ENCODE data around the gene DIDO1. TPM values are rescaled to one million over a fixed set of nuclear protein-coding genes. Genes with fewer than 3 reads are reported as not detected.

DIDO1 gene
- total and polyA plus RNA-seq, 9 donors: 35.0 to 42.0 (median 38.2) TPM

- 80% methylated on average over 12 of the region's 18 CpGs for WGBS (ENCODE audit: insufficient coverage)
- H3K36me3 ChIP-seq (ENCODE audit: control insufficient read depth, insufficient read depth, low read length): no peaks in the 10 kb centered on the region
- H3K4me3 ChIP-seq (ENCODE audit: low read length): no peak overlapping the region
- no peak overlapping the region for H3K27ac ChIP-seq (ENCODE audit: low read length)
- peaks cover 3% of the 10 kb centered on the region for H3K9me3 ChIP-seq (replicated peaks; ENCODE audit: control insufficient read depth, low read depth, low read length)
- H3K27me3 ChIP-seq (ENCODE audit: control insufficient read depth, insufficient read depth, low read length): no peaks in the 10 kb centered on the region
- DNase-seq: no peak
- H3K4me1 ChIP-seq (ENCODE audit: control insufficient read depth, insufficient read depth, low read length): peaks cover 20% of the 10 kb centered on the region
These were observed 54.0 kb downstream of the DIDO1 start for GRCh38 chr20:62872184-62872847.

- WGBS (ENCODE audit: insufficient coverage): no CpG with 5 or more reads among the region's 7 CpGs
- no peak for DNase-seq
- Histone ChIP-seq H3K36me3 (ENCODE audit: control insufficient read depth, insufficient read depth, low read length) (peaks cover under 1% of the 10 kb centered on the region), H3K4me1 (ENCODE audit: control insufficient read depth, insufficient read depth, low read length) (peaks cover 11% of the 10 kb centered on the region), H3K27me3 (ENCODE audit: control insufficient read depth, insufficient read depth, low read length) (peaks cover 6% of the 10 kb centered on the region), H3K9me3 (replicated peaks; ENCODE audit: control insufficient read depth, low read depth, low read length) (no peaks in the 10 kb centered on the region), H3K27ac (ENCODE audit: low read length) (no peak overlapping the region), H3K4me3 (ENCODE audit: low read length) (no peak overlapping the region)
These were observed 62.1 kb downstream of the DIDO1 start for GRCh38 chr20:62864207-62864606.

- Histone ChIP-seq H3K4me3 (ENCODE audit: low read length) (peak within 1 kb of the TSS; percentile 44), H3K27me3 (ENCODE audit: control insufficient read depth, insufficient read depth, low read length) (peaks cover 6% of the 10 kb centered on the region), H3K4me1 (ENCODE audit: control insufficient read depth, insufficient read depth, low read length) (peaks cover 14% of the 10 kb centered on the region), H3K9me3 (replicated peaks; ENCODE audit: control insufficient read depth, low read depth, low read length) (no peaks in the 10 kb centered on the region), H3K36me3 (ENCODE audit: control insufficient read depth, insufficient read depth, low read length) (peaks cover 10% of the 10 kb centered on the region), H3K27ac (ENCODE audit: low read length) (peak within 1 kb of the TSS; percentile 69)
- 11% methylated on average over 29 of the region's 70 CpGs for WGBS (ENCODE audit: insufficient coverage)
- DNase-seq: peak; percentile 86
These were observed 64.5 kb downstream of the DIDO1 start, which contains the start of gene TCFL5 for GRCh38 chr20:62861726-62862336. TSS of gene TCFL5 (minus strand) at chr20:62861822. CDS start at chr20:62861670, 152 bp downstream.

GRCh38 chr20:62860924-62861691, 65.2 kb downstream of the DIDO1 start:
- peak overlapping the region; percentile 44 for H3K4me3 ChIP-seq (ENCODE audit: low read length)
- under 1% methylated on average over 129 of the region's 129 CpGs for WGBS (ENCODE audit: insufficient coverage)
- H3K27me3 ChIP-seq (ENCODE audit: control insufficient read depth, insufficient read depth, low read length): peaks cover 6% of the 10 kb centered on the region
- peaks cover 14% of the 10 kb centered on the region for H3K4me1 ChIP-seq (ENCODE audit: control insufficient read depth, insufficient read depth, low read length)
- no peak overlapping the region for H3K27ac ChIP-seq (ENCODE audit: low read length)
- no peaks in the 10 kb centered on the region for H3K9me3 ChIP-seq (replicated peaks; ENCODE audit: control insufficient read depth, low read depth, low read length)
- DNase-seq: peak; percentile 47
- peaks cover 13% of the 10 kb centered on the region for H3K36me3 ChIP-seq (ENCODE audit: control insufficient read depth, insufficient read depth, low read length)

- 5% methylated on average over 20 of the region's 24 CpGs for WGBS (ENCODE audit: insufficient coverage)
These were observed 65.8 kb downstream of the DIDO1 start for GRCh38 chr20:62860391-62860923.

GRCh38 chr20:62859721-62860120, 66.6 kb downstream of the DIDO1 start:
- 89% methylated on average over 9 of the region's 12 CpGs for WGBS (ENCODE audit: insufficient coverage)
- no peak overlapping the region for H3K27ac ChIP-seq (ENCODE audit: low read length)
- H3K4me1 ChIP-seq (ENCODE audit: control insufficient read depth, insufficient read depth, low read length): peaks cover 14% of the 10 kb centered on the region
- DNase-seq: no peak
- no peak overlapping the region for H3K4me3 ChIP-seq (ENCODE audit: low read length)
- peaks cover 13% of the 10 kb centered on the region for H3K36me3 ChIP-seq (ENCODE audit: control insufficient read depth, insufficient read depth, low read length)
- peaks cover 6% of the 10 kb centered on the region for H3K27me3 ChIP-seq (ENCODE audit: control insufficient read depth, insufficient read depth, low read length)
- no peaks in the 10 kb centered on the region for H3K9me3 ChIP-seq (replicated peaks; ENCODE audit: control insufficient read depth, low read depth, low read length)

More at GRCh38 chr20:62860391-62860923, 65.8 kb downstream of the DIDO1 start:
- Histone ChIP-seq H3K9me3 (replicated peaks; ENCODE audit: control insufficient read depth, low read depth, low read length) (no peaks in the 10 kb centered on the region), H3K36me3 (ENCODE audit: control insufficient read depth, insufficient read depth, low read length) (peaks cover 13% of the 10 kb centered on the region), H3K4me1 (ENCODE audit: control insufficient read depth, insufficient read depth, low read length) (peaks cover 14% of the 10 kb centered on the region), H3K27me3 (ENCODE audit: control insufficient read depth, insufficient read depth, low read length) (peaks cover 6% of the 10 kb centered on the region), H3K27ac (ENCODE audit: low read length) (peak overlapping the region; percentile 22), H3K4me3 (ENCODE audit: low read length) (peak overlapping the region; percentile 44)
- peak; percentile 60 for DNase-seq

GRCh38 chr20:62858058-62858830, 68.1 kb downstream of the DIDO1 start:
- Histone ChIP-seq H3K9me3 (replicated peaks; ENCODE audit: control insufficient read depth, low read depth, low read length) (no peaks in the 10 kb centered on the region), H3K27ac (ENCODE audit: low read length) (no peak overlapping the region), H3K27me3 (ENCODE audit: control insufficient read depth, insufficient read depth, low read length) (peaks cover 6% of the 10 kb centered on the region), H3K4me1 (ENCODE audit: control insufficient read depth, insufficient read depth, low read length) (peaks cover 14% of the 10 kb centered on the region), H3K4me3 (ENCODE audit: low read length) (no peak overlapping the region), H3K36me3 (ENCODE audit: control insufficient read depth, insufficient read depth, low read length) (peaks cover 20% of the 10 kb centered on the region)
- no peak for DNase-seq
- WGBS (ENCODE audit: insufficient coverage): 90% methylated on average over 11 of the region's 23 CpGs

- DNase-seq: no peak
- Histone ChIP-seq H3K4me1 (ENCODE audit: control insufficient read depth, insufficient read depth, low read length) (peaks cover 11% of the 10 kb centered on the region), H3K27me3 (ENCODE audit: control insufficient read depth, insufficient read depth, low read length) (peaks cover 6% of the 10 kb centered on the region), H3K27ac (ENCODE audit: low read length) (no peak overlapping the region), H3K36me3 (ENCODE audit: control insufficient read depth, insufficient read depth, low read length) (peaks cover 30% of the 10 kb centered on the region), H3K4me3 (ENCODE audit: low read length) (no peak overlapping the region), H3K9me3 (replicated peaks; ENCODE audit: control insufficient read depth, low read depth, low read length) (no peaks in the 10 kb centered on the region)
- 92% methylated on average over 23 of the region's 25 CpGs for WGBS (ENCODE audit: insufficient coverage)
These were observed 69.2 kb downstream of the DIDO1 start for GRCh38 chr20:62856931-62857619.

- Histone ChIP-seq H3K27ac (ENCODE audit: low read length) (no peak overlapping the region), H3K36me3 (ENCODE audit: control insufficient read depth, insufficient read depth, low read length) (peaks cover 36% of the 10 kb centered on the region)
These were observed 71.2 kb downstream of the DIDO1 start for GRCh38 chr20:62855120-62855519.

More at GRCh38 chr20:62855120-62855519, 71.2 kb downstream of the DIDO1 start:
- no peak overlapping the region for H3K4me3 ChIP-seq (ENCODE audit: low read length)
- H3K9me3 ChIP-seq (replicated peaks; ENCODE audit: control insufficient read depth, low read depth, low read length): no peaks in the 10 kb centered on the region
- no peak for DNase-seq
- WGBS (ENCODE audit: insufficient coverage): 100% methylated on average over 1 of the region's 5 CpGs
- H3K4me1 ChIP-seq (ENCODE audit: control insufficient read depth, insufficient read depth, low read length): peaks cover 4% of the 10 kb centered on the region
- peaks cover under 1% of the 10 kb centered on the region for H3K27me3 ChIP-seq (ENCODE audit: control insufficient read depth, insufficient read depth, low read length)

Data from muscle of leg (tissue), 11 donors.